CD4-positive, alpha-beta T cell treated with Interferon alpha-2 for 1 hour (primary cell): ENCODE data around the gene AREL1.
"Not testable (repeated sequence)": the region's sequence is repeated elsewhere in the genome, so short reads cannot be mapped to it uniquely, and the experiment has no call there.

Experiments used
- DNase-seq, 2 donors: peaks; one replicate each; pipeline ENCODE4 v3.0.0-alpha.2; 2020 to 2022

AREL1 gene

GRCh38 chr14:74712499-74713394 is at the start of gene AREL1, which contains the start of gene FCF1:
Gene AREL1, minus strand, starts transcription at chr14:74713080. Its CDS starts 27,465 bp downstream, at chr14:74685615.
Gene FCF1, plus strand, starts transcription at chr14:74713144. Its CDS starts 54 bp downstream, at chr14:74713198.
- peak; percentile 82 to 89 for DNase-seq

- not testable (repeated sequence) for DNase-seq
Observed at GRCh38 chr14:74758505-74758904, 45.6 kb upstream of the AREL1 start.

GRCh38 chr14:74756326-74756725 is 43.4 kb upstream of the AREL1 start:
- no peak for DNase-seq

- no peak for DNase-seq
Observed at GRCh38 chr14:74754899-74755298, 42.0 kb upstream of the AREL1 start.

- DNase-seq = no peak
Observed at GRCh38 chr14:74754157-74754556, 41.3 kb upstream of the AREL1 start.

- no peak for DNase-seq
Observed at GRCh38 chr14:74747237-74747636, 34.4 kb upstream of the AREL1 start.

GRCh38 chr14:74739293-74740030 is 26.6 kb upstream of the AREL1 start:
- DNase-seq = no peak

- DNase-seq = no peak
Observed at GRCh38 chr14:74737753-74738325, 25.0 kb upstream of the AREL1 start.

- no peak for DNase-seq
Observed at GRCh38 chr14:74735125-74735524, 22.2 kb upstream of the AREL1 start.

GRCh38 chr14:74733221-74733620 is 20.3 kb upstream of the AREL1 start:
- no peak for DNase-seq

- DNase-seq = no peak
Observed at GRCh38 chr14:74732387-74732786, 19.5 kb upstream of the AREL1 start.

- no peak for DNase-seq
Observed at GRCh38 chr14:74723134-74723533, 10.3 kb upstream of the AREL1 start.

GRCh38 chr14:74720526-74720925 is 7.6 kb upstream of the AREL1 start:
- DNase-seq = no peak

GRCh38 chr14:74713395-74713735 is 485 bp upstream of the AREL1 start:
- DNase-seq = no peak

GRCh38 chr14:74711651-74712050 is 1.2 kb downstream of the AREL1 start:
- DNase-seq = no peak

GRCh38 chr14:74710480-74710879 is 2.4 kb downstream of the AREL1 start:
- DNase-seq = no peak

GRCh38 chr14:74705613-74706500 is 7.0 kb downstream of the AREL1 start:
- DNase-seq = no peak

- DNase-seq = no peak
Observed at GRCh38 chr14:74704656-74705055, 8.2 kb downstream of the AREL1 start.

GRCh38 chr14:74703043-74703442 is 9.8 kb downstream of the AREL1 start:
- no peak for DNase-seq

- DNase-seq = no peak
Observed at GRCh38 chr14:74702293-74702692, 10.6 kb downstream of the AREL1 start.

- DNase-seq = no peak
Observed at GRCh38 chr14:74698465-74698864, 14.4 kb downstream of the AREL1 start.

- no peak for DNase-seq
Observed at GRCh38 chr14:74697976-74698375, 14.9 kb downstream of the AREL1 start.

GRCh38 chr14:74697543-74697942 is 15.3 kb downstream of the AREL1 start:
- no peak for DNase-seq
